ENCODE results near the gene TNFRSF21.

DNA sequence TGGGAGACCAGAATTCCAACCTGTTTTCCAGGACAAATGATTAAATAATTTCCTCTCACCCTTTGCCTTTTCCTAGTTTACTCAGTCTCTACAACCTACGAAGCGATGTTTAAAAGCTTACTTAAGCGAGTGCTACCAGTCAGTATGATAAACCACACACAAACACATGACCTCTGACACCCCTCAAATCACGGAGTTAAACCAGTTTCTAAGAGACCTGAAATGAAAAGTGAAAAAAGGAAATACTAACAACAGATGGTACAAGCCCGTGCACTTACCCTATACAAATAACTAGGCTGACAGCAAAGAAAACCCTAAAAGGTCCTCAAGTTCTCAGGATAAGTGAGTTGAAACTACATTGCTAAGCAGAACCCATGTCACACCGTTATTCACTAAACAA, 7.7 kb downstream of the TNFRSF21 start:
- TF ChIP-seq BACH1 (IDR thresholded peaks at IDR 0.05; ENCODE audit: low read length): no peak
- no peak for TF ChIP-seq CHD1 (IDR thresholded peaks at IDR 0.05; ENCODE audit: low read depth, low read length)
- no peak for TF ChIP-seq YY1 (IDR thresholded peaks at IDR 0.05; ENCODE audit: low read depth, low read length)
- TF ChIP-seq CEBPB (IDR thresholded peaks at IDR 0.05; ENCODE audit: low read depth, low read length): no peak
- no peak for TF ChIP-seq ZNF274 (IDR thresholded peaks at IDR 0.05; ENCODE audit: borderline replicate concordance, extremely low read depth, low read length)
- TF ChIP-seq EZH2 (IDR thresholded peaks at IDR 0.05; ENCODE audit: low read depth, low read length, severe bottlenecking): no peak
- no peak for TF ChIP-seq RFX5 (IDR thresholded peaks at IDR 0.05; ENCODE audit: borderline replicate concordance, low read depth, low read length)
- TF ChIP-seq CTCF (IDR thresholded peaks at IDR 0.05; ENCODE audit: control extremely low read depth in 1 of 3, insufficient read depth in 1 of 3, low read depth in 1 of 3, low read length in 3 of 3): no peak
- no peak for TF ChIP-seq HDAC6 (IDR thresholded peaks at IDR 0.05; ENCODE audit: low read depth, low read length)
- no peak for TF ChIP-seq EP300 (IDR thresholded peaks at IDR 0.05; ENCODE audit: borderline replicate concordance in 1 of 2, low read depth in 2 of 2, low read length in 2 of 2)
- no peak for TF ChIP-seq SP1 (IDR thresholded peaks at IDR 0.05; ENCODE audit: low read depth, low read length)
- no peak for TF ChIP-seq POLR2AphosphoS5 (IDR thresholded peaks at IDR 0.05; ENCODE audit: low read depth, low read length)
